Measurements from ENCODE around the gene ERICH3. TPM values are rescaled to one million over a fixed set of nuclear protein-coding genes. Genes with fewer than 3 reads are reported as not detected.

The ERICH3 gene
- polyA plus RNA-seq, 3 donors from 2014 or later = 0.18 TPM; not detected in 2

- no peak overlapping the region for H3K4me3 Mint-ChIP-seq
- H3K27me3 Mint-ChIP-seq (ENCODE audit: low read depth in 3 of 3) = peaks cover 0 to 5% (median 0%) of the 10 kb centered on the region in 3 donors
- H3K27ac Mint-ChIP-seq = no peak overlapping the region
- no peak for DNase-seq
- no peaks in the 10 kb centered on the region for H3K4me1 Mint-ChIP-seq
- no peaks in the 10 kb centered on the region for H3K36me3 Mint-ChIP-seq
- peaks cover 0 to 3% (median 0%) of the 10 kb centered on the region in 6 donors for H3K9me3 Mint-ChIP-seq
These were observed 23.0 kb downstream of the ERICH3 start for GRCh38 chr1:74650561-74650960.

DNA sequence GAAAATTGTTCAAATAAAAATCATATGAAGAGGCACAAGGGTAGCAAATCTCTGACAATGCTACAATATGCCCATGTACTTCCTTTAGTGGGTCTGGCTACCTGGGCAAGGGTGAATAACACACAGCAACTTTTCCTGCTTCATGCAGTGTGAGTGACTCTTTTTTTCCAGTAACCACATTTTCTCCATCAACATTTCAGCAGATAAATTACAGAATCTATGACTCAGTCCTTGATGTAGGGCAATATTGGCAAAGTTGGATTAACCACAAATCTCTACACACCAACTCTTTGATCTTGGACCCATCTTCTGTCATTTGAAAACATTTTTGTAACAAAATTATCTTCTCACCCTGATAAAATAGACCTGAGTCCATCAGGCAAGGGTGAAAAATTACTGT is 31.7 kb downstream of the ERICH3 start:
- Mint-ChIP-seq H3K27ac (no peak overlapping the region), H3K27me3 (ENCODE audit: low read depth in 3 of 3) (peaks cover 0 to 3% (median 2%) of the 10 kb centered on the region in 3 donors), H3K4me1 (peaks cover 7 to 14% of the 10 kb centered on the region in 2 donors), H3K36me3 (no peaks in the 10 kb centered on the region), H3K9me3 (peaks cover 0 to 2% (median under 1%) of the 10 kb centered on the region in 6 donors), H3K4me3 (no peak overlapping the region)
- no peak for DNase-seq

DNA sequence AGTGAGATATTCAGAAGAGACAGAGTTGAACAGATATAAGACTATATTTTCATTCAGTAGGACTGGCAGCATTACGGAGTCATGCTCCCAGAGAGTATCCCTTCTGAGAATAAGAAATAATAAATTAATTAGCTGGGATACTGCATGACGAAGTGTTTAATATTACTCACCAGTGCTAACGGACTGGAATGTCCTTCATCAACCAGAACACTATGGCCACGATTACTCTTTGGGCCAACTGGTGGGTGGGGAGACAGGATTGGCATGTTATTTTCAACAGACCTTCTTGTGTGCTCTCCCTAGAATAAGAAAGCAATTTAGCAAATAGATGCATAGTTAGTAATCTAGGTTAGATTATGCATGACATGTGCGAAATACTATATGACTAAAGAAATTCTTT is 32.4 kb downstream of the ERICH3 start:
- H3K4me3 Mint-ChIP-seq = no peak overlapping the region
- H3K27ac Mint-ChIP-seq = no peak overlapping the region
- peaks cover 0 to 3% (median 2%) of the 10 kb centered on the region in 3 donors for H3K27me3 Mint-ChIP-seq (ENCODE audit: low read depth in 3 of 3)
- peaks cover 0 to 3% (median under 1%) of the 10 kb centered on the region in 6 donors for H3K9me3 Mint-ChIP-seq
- H3K36me3 Mint-ChIP-seq = no peaks in the 10 kb centered on the region
- peaks cover 7 to 14% of the 10 kb centered on the region in 2 donors for H3K4me1 Mint-ChIP-seq
- no peak for DNase-seq

- Mint-ChIP-seq H3K9me3 (peaks cover 0 to 3% (median 0%) of the 10 kb centered on the region in 6 donors), H3K36me3 (no peaks in the 10 kb centered on the region), H3K27ac (no peak overlapping the region), H3K27me3 (ENCODE audit: low read depth in 3 of 3) (peaks cover 0 to 6% (median 0%) of the 10 kb centered on the region in 3 donors), H3K4me1 (no peaks in the 10 kb centered on the region), H3K4me3 (no peak overlapping the region)
- no peak for DNase-seq
These were observed 36.3 kb downstream of the ERICH3 start for GRCh38 chr1:74637296-74637695.

GRCh38 chr1:74629283-74629682 is 44.3 kb downstream of the ERICH3 start:
- DNase-seq = no peak
- H3K9me3 Mint-ChIP-seq = peaks cover 0 to 7% (median 0%) of the 10 kb centered on the region in 6 donors
- no peak overlapping the region for H3K27ac Mint-ChIP-seq
- no peaks in the 10 kb centered on the region for H3K27me3 Mint-ChIP-seq (ENCODE audit: low read depth in 3 of 3)
- H3K4me3 Mint-ChIP-seq = no peak overlapping the region
- no peaks in the 10 kb centered on the region for H3K36me3 Mint-ChIP-seq
- no peaks in the 10 kb centered on the region for H3K4me1 Mint-ChIP-seq

- H3K4me3 Mint-ChIP-seq = no peak overlapping the region
- H3K9me3 Mint-ChIP-seq = peaks cover 0 to 4% (median under 1%) of the 10 kb centered on the region in 6 donors
- no peaks in the 10 kb centered on the region for H3K36me3 Mint-ChIP-seq
- H3K27ac Mint-ChIP-seq = no peak overlapping the region
- DNase-seq = no peak
- peaks cover 0 to 3% (median 0%) of the 10 kb centered on the region in 3 donors for H3K27me3 Mint-ChIP-seq (ENCODE audit: low read depth in 3 of 3)
- H3K4me1 Mint-ChIP-seq = no peaks in the 10 kb centered on the region
These were observed 49.9 kb downstream of the ERICH3 start for GRCh38 chr1:74623716-74624115.

- peaks cover 0 to 2% (median under 1%) of the 10 kb centered on the region in 6 donors for H3K9me3 Mint-ChIP-seq
- no peak for DNase-seq
- no peaks in the 10 kb centered on the region for H3K4me1 Mint-ChIP-seq
- no peaks in the 10 kb centered on the region for H3K36me3 Mint-ChIP-seq
- H3K27me3 Mint-ChIP-seq (ENCODE audit: low read depth in 3 of 3) = peaks cover 0 to 3% (median 0%) of the 10 kb centered on the region in 3 donors
- H3K27ac Mint-ChIP-seq = no peak overlapping the region
- H3K4me3 Mint-ChIP-seq = no peak overlapping the region
These were observed 53.4 kb downstream of the ERICH3 start for GRCh38 chr1:74620242-74620641.

DNA sequence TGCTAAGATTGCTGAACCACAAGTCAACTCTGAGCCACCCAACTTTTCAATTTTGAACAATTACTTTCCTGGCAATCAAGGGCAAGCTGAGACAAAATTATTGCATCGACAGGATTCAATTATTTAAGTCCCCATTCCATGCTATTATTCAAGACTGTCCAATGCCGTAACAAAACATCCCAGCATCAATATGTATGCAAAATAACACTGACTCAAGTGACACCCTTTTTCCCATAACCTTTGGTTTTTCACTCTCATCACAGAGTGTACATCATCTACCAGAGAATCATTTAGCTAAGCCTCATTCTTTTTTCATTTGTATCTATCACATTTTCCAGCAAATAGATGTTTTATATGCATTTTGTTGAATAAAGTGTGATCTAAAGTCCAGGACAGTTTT is 54.6 kb downstream of the ERICH3 start:
- H3K9me3 Mint-ChIP-seq = peaks cover 0 to 2% (median 0%) of the 10 kb centered on the region in 6 donors
- no peak overlapping the region for H3K4me3 Mint-ChIP-seq
- H3K27me3 Mint-ChIP-seq (ENCODE audit: low read depth in 3 of 3) = peaks cover 0 to 3% (median 0%) of the 10 kb centered on the region in 3 donors
- no peaks in the 10 kb centered on the region for H3K4me1 Mint-ChIP-seq
- DNase-seq = no peak
- no peaks in the 10 kb centered on the region for H3K36me3 Mint-ChIP-seq
- H3K27ac Mint-ChIP-seq = no peak overlapping the region

- H3K9me3 Mint-ChIP-seq = peaks cover 0 to 2% (median 0%) of the 10 kb centered on the region in 6 donors
- H3K27me3 Mint-ChIP-seq (ENCODE audit: low read depth in 3 of 3) = peaks cover 0 to 2% (median 0%) of the 10 kb centered on the region in 3 donors
- no peak overlapping the region for H3K27ac Mint-ChIP-seq
- no peaks in the 10 kb centered on the region for H3K4me1 Mint-ChIP-seq
- DNase-seq = no peak
- no peak overlapping the region for H3K4me3 Mint-ChIP-seq
- no peaks in the 10 kb centered on the region for H3K36me3 Mint-ChIP-seq
These were observed 59.7 kb downstream of the ERICH3 start for GRCh38 chr1:74613894-74614293.

- no peak for DNase-seq
- H3K9me3 Mint-ChIP-seq = no peaks in the 10 kb centered on the region
- H3K36me3 Mint-ChIP-seq = no peaks in the 10 kb centered on the region
- H3K27ac Mint-ChIP-seq = no peak overlapping the region
- H3K4me3 Mint-ChIP-seq = no peak overlapping the region
- no peaks in the 10 kb centered on the region for H3K27me3 Mint-ChIP-seq (ENCODE audit: low read depth in 3 of 3)
- no peaks in the 10 kb centered on the region for H3K4me1 Mint-ChIP-seq
These were observed 61.7 kb downstream of the ERICH3 start for GRCh38 chr1:74611887-74612286.

DNA sequence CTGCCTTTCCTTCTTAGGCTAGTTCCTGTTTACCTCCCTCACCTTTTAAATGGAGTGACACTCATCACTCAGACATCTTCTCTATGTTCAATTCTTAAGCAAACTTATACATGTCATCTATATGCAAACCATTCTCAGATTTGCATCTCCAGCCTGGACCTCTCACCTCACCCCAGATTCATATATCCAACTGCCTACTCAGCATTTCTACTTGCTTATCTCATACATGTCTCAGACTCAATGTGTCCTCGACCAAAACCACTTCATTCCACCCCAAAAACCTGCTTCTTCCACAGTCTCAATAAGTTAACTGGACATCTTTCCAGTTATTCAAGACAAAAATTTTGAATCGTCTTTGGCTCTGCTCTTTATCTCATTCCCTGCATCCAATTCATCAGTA is 62.6 kb downstream of the ERICH3 start:
- no peak for DNase-seq
- Mint-ChIP-seq H3K27ac (no peak overlapping the region), H3K9me3 (peaks cover 0 to under 1% (median 0%) of the 10 kb centered on the region in 6 donors), H3K36me3 (no peaks in the 10 kb centered on the region), H3K4me3 (no peak overlapping the region), H3K27me3 (ENCODE audit: low read depth in 3 of 3) (no peaks in the 10 kb centered on the region), H3K4me1 (no peaks in the 10 kb centered on the region)

GRCh38 chr1:74609810-74610371 is 63.7 kb downstream of the ERICH3 start:
- Mint-ChIP-seq H3K27me3 (ENCODE audit: low read depth in 3 of 3) (no peaks in the 10 kb centered on the region), H3K36me3 (no peaks in the 10 kb centered on the region), H3K4me3 (no peak overlapping the region), H3K27ac (no peak overlapping the region), H3K4me1 (no peaks in the 10 kb centered on the region), H3K9me3 (peaks cover 0 to 2% (median 0%) of the 10 kb centered on the region in 6 donors)
- no peak for DNase-seq

DNA sequence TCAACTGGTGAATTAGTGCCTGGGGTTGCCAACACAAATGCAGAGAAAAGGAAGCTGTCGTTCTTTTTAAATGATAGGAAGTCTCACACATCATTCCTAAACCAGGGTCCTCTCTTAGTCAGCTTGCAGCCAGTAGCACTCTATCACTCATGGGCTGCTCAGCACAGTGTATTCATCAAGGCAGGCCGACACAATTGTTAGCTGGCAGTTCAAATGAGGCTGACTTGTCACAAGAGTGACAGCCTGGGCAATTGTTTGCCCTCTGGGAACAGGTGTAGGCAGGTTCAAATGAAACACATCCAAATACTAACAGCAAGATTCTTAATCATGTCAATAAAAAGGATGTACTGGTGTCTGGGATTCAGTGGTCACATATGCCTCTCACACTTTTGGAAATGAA is 76.9 kb downstream of the ERICH3 start:
- Mint-ChIP-seq H3K4me1 (peaks cover 0 to 2% of the 10 kb centered on the region in 2 donors), H3K4me3 (no peak overlapping the region), H3K27me3 (ENCODE audit: low read depth in 3 of 3) (peaks cover 0 to 2% (median 0%) of the 10 kb centered on the region in 3 donors), H3K36me3 (no peaks in the 10 kb centered on the region), H3K9me3 (peaks cover 0 to 2% (median 0%) of the 10 kb centered on the region in 6 donors), H3K27ac (no peak overlapping the region)
- DNase-seq = no peak

DNA sequence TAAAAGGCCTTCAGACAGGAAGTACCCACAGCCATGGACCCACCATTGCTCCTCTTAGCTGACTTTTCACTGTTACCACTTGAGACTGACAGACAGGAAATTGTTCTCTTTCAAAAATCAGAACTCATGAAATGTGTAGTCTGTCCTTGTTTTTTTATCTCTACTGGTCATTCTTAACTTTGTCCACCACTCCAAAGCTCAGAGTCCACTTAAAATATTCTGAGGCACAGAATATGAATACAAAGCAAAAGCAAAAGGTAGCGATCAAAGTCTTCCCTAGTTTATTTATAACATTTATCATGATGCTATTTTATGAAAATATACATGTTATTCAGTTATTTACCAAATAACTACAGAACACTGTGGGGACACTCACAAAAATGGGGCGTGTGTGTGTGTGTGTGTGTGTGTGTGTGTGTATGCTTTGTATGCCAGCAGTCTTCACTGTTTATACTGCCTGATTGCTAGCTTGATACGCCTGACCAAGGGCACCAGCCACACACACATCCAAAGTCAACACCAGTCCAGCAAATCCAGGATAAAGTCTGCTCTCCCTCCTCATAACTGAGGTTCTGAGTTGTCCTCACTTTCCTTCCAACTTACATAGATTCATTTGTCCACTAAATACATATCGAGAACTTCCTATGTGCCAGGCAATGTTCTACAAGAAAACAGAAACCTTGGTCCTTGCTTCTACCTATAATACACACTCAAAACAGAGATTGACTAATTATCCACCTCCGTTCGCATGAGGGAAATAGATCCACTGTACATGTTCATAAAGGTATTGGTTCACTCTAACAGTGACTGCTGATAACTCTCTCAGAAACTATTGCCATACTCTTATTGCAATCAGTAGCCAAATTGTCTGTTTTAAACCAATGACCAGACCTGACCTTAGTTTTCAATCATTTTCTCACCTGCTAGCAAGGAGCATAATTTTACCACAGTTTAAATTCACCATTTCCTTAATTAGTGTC is 79.4 kb downstream of the ERICH3 start:
- Mint-ChIP-seq H3K36me3 (no peaks in the 10 kb centered on the region), H3K9me3 (no peaks in the 10 kb centered on the region), H3K27me3 (ENCODE audit: low read depth in 3 of 3) (peaks cover 0 to 2% (median 0%) of the 10 kb centered on the region in 3 donors), H3K4me3 (no peak overlapping the region), H3K4me1 (peaks cover 0 to 2% of the 10 kb centered on the region in 2 donors), H3K27ac (peak overlapping the region in 1 of 6 donors; percentile 47)
- DNase-seq = no peak
